GM21367 (cell line): ENCODE data around the gene CPZ.
"Not testable (repeated sequence)": the region's sequence is repeated elsewhere in the genome, so short reads cannot be mapped to it uniquely, and the experiment has no call there.

ENCODE experiments used
- ATAC-seq: cut with Tn5 transposase; IDR thresholded peaks from one replicate; pipeline ENCODE4 v1.9.1; 2021; ENCODE audit not compliant: unreplicated experiment

The CPZ gene

DNA sequence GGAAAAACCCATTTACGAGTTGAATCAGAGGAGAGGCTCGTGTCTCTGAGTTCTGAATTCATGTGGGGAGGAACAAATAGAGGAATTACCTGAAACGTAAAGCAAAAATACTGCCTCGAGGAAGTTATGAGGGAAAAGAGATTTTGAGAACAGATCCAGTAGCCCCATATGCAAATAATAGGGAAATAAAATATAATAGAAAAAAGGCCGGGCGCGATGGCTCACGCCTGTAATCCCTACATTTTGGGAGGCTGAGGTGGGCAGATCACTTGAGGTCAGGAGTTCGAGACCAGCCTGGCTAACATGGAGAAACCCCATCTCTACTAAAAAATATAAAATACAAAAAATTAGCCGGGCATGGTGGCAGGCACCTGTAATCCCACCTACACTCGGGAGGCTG, 42.2 kb downstream of the CPZ start:
- ATAC-seq = not testable (repeated sequence)

DNA sequence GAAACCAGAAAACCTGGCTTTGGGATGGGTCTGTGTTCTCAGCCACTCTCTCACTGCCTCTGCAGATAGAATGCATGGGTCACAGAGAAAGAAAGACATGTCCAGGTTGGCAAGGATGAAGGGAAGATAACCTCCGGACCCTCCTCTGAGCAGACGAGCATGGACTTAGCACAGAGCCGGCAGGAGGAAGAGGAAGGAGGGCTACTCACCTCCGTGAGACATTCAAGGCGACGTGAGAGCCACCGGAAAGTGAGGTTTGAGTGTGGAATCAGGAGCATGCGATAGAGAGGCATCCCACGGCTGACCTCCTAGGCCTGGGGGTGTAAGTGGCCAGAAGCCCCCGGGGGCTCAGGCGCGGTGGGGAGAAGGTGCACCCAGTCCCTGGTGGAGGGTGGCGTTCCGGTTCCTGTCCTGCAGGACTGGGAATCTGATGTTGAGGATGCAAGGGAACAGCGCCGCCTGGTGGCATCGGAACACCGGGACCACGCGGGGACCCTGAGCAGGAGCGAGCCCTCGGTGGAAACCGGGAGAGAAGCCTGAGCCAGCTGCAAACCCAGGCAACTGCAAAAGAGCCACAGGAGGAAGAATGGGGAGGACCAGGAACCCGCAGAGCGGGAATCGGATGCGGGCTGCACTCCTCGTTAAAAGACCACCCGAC, 43.5 kb downstream of the CPZ start:
- not testable (repeated sequence) for ATAC-seq

DNA sequence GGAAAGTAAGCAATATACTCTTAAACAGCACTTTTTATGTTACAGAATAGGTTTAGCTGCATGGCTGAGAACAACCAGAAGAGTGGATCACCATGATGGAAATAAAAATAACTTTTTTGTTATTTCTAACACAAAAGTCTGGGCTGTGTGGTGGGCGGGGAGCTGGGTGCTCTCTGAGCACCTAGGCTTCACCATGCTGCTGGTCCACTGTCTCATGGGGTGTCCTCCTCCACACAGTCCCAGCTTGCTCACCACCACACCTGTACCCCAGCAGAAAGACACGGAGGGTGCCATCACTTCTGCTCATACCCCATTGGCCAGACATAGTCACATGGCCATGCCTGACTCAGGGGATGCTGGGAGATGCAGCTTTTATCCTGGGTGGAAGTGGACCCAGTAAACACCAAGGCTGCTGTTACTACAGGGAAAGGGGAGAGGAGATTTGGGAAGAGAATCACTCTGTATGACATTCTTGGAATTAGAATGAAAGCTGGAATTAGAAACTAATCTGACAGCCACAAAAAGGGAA, 45.0 kb downstream of the CPZ start:
- ATAC-seq = no peak

DNA sequence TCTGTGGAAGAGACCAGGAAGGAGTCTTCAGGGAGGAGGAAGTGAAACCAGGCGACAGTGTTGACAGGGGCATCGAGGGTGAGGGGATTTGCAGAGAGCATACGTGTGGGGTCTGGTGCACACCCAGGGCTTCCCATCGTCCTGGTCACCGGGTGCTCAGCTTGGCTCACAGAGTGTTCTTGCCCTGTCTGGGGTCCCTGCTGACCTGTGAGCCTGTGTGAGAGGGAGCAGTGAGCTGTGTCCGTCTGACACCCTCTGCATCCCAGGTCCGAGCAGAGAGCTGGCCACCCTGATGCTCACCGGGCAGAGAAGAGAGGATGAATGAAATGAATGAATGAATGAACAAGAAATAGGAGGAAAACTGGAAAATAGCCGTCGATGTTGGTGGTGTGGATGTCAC, 46.5 kb downstream of the CPZ start:
- ATAC-seq = no peak

DNA sequence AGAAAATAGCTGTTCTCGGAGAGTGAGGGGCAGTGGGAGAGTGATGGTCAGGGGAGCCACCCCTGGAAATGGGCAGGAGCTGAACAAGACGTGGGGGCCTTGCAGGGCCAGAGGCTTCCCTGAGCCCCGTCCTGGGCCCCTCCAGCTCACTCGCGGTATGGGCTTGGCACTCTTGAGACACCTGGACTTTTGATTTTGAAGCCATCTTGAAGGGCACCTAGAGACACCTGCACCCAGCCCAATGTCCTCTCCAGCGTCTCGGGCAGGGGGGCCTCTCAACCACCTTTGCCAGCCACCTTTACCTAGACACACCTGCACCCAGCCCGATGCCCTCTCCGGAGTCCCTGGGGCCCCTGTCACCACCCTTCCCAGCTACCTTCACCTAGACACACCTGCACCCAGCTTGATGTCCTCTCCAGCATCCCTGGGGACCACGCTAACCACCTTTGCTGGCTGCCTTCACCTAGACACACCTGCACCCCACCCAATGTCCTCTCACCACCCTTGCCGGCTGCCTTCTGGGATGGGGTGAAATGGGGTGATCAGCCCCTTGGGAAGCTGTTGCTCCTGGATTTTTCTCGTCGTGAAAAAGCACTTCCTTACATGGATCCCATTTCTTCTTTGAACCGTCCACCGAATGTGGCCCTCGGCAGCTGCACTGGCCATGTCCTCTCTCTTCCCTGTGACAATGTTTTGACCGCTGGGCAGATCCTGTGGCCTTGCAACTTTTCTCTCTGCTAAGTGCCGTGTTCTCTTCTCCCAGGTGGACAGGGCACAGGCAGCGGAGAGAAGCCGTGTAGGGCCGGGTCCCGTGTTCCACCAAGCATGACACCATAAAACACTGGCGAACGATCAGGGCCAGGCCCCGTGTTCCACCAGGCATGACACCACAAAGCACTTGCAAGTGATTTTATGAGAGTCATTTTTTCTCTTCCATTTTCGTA, 47.5 kb downstream of the CPZ start:
- no peak for ATAC-seq

DNA sequence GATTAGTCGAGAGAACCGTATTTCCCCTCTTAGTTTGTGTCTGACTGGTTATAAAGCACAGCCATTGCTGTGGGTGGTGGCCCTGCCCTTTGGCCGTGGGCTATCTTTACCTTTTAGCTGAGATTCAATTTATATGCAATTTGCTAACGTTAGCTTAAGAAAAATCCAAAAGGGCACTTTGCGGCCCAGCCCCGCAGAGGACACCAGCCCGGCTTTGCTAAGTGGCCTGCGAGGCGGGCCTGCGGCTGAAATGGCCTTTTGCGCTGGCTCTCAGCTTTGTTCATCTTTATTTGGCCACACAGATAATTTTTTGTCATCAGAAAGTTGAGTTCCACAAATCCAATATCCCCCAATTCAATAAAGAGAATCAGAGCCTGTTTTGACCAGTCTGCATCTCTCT, 48.3 kb downstream of the CPZ start:
- no peak for ATAC-seq

DNA sequence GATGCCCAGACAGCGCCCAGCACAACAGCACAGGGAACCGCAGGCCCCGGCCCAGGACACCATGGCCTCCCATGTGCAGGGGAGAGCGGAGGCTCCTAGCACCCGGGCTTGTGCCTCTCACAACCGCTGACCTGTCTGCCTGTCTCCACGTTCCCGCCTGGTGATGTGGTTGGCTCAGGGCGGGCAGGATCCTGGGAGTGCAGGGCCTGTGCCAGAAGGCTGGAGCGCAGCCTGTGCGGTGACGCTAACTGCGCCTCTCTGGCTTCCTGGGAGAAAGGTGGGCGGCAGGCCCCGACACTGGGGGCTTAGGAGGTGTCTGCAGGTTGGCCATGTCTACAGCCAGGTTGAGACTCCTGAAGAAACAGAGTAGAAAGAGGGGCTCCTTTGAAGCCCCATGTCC, 48.7 kb downstream of the CPZ start:
- no peak for ATAC-seq

DNA sequence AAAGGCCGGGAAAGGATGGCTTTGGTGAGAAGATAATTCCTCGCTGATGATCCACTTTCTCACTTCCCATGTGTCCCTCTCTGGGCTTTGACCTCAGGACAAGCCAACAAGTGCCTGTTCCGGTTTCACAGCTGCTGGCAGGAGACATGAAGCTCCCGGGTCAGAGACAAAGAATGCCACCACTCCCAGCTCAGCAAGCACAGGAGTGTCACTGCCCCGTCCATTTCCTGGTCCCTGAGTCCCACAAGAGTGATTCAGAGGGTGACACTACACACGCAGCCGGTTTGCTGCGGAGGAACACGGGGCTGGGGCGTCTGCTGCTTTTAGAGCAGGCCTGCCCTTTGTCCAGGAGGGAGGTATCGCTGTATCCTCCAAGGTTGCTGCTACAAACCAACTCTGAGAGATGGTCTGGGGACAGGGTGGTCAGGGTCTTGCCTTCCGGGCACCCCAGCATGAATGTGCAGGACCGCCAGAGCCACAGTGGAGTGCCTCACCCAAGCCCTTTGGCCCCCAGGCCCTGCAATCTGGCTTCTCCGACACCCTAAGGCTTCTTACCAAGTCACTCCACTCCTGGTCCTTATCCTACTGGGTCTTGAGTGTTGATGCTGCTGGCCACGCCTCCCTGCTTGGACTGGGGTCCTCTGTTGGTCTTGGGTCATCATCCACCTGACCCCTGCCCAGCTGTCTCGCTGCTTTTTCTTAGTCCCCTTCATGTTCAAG, 49.5 kb downstream of the CPZ start:
- no peak for ATAC-seq

DNA sequence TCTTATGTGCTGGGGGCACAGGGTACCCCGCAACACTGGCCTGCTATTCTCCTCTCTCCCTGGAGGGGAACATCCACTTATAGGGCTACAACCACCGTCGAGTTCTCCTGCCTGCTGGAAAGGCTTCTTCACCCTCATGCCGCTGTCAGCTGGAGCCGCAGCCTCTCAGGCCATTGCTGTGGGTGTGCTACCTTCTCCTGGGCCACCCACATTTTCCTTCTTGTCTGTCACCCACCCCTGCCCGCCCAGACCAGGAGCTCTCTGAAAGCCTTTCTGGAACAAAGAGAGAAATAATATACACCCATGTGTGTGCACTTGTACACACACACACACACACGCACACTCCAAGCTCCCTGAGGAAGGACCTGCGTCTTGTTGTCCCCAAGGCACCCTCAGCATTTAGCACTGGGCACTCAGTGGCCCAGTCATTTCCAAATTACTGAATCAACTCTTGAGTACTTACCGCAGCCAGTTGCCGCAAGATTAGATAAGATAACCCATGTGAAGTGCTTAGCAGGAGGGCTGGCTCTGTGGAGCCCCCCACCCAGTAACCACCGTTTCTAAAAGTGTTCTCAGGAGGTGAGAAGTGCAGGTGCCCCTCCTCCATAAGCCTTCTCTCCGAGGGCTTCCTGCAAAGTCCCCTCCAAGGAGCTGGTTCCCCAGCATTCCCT, 50.2 kb downstream of the CPZ start:
- ATAC-seq = no peak

DNA sequence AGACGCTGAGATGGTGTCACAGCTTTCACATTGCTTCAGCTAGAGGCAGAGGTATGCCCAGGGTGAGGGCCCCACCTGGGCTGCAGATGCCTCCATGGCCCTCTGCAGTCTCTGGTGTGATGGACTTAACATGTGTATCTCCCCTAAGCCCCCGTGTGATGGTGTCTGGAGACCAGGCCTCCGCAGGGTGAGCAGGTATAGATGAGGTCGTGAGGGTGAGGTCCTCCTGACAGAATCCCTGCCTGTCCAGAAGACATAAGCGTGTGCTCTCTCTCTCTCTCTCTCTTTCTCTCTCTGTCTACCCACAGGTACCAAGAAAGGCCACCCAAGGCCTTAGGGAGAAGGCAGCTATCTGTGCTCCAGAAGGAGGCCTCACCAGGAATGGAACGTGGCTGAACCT, 50.9 kb downstream of the CPZ start:
- no peak for ATAC-seq

DNA sequence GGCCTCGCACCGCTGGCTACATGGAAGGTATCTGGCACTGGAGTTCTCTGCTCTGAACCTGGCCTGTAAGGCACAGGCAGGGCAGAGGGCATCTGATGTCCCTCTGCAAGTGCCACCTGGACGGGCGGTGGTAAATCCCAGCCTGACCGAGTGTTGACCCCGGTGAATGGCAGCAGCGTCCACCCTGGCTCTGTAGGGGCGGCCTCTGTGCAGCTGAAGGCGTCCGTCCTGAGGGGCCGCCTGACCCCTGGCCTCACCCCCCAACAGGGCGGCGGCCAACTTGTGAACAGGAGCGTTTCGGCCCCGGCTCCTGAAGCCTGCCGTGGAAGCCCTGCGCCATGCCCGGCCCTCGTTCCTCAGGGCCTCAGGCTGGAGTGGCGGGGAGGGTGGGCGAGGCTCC, 51.4 kb downstream of the CPZ start:
- no peak for ATAC-seq

DNA sequence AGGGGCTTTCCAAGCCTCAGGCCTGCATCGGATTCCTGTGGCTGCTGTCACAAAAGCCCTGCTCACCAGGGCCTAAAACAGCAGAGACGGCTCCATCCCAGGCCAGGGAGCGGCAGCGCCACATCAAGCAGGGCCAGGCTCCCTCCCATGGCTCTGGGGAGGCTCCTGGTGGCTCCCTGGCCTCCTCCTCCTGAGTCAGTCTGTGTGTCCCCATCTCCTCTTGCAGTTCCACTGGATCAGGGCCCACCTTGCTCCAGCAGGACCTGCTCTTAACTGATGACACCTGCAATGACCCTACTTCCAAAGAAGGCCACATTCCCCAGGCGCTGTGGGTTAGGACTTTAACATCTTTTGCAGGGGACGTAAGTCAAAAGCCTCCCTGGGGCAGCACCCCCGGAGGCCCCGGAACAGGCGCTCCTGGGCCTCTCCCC, 51.9 kb downstream of the CPZ start:
- ATAC-seq = no peak

DNA sequence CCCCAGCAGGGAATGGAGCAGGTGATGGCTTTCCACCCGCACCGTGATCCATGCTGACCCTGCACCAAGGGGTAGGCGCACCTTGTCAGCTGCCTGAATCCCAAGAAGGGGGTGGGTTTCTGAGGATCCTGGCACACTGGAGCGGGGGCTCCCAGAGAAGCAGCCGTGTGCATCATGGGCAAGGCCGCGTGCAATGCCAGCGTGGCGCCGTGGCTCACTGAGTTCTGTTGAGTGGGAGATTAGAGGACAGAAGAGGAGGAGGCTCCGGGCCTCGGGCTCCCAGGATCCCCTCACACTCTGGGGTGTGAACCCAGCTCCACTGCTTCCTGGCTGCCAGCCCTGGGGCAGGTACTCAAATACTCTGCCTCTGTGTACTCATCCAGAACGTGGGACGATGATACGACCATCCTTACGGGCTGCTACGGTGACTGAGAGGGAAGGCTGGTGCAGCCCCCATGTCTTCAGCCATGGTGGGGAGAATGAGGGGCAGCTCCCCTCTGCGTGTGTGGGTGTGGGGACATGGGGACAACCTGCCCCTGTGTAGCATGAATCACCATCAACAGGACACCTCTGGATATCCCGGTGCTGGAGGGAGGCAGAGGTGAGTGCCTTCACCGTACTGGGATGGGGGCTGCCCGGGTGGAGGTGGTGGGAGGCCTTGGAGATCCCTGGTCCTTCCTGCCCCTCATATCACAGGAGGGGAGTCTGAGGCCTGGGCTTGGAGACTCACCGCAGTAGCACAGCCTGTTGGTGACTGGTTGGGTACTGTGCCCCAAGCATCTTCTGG, 52.6 kb downstream of the CPZ start:
- ATAC-seq = no peak

DNA sequence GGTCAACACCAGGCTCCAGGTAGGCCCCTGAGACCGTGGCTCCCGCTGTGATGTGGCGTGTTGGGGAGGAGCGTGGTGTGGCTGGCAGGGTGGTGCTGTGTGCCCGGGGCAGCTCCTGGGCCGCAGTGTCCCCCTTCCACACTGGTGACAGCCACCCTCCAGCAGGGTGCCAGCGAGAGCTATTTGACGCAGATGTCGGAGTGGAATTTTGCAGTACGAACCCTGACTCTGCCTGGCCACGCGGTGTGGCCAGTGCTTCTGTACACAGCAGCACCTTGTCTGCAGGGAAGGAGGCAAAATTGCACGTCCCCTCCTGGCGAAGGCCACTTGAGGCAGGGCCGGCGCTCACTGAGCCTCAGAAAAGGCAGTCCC, 53.2 kb downstream of the CPZ start:
- no peak for ATAC-seq

DNA sequence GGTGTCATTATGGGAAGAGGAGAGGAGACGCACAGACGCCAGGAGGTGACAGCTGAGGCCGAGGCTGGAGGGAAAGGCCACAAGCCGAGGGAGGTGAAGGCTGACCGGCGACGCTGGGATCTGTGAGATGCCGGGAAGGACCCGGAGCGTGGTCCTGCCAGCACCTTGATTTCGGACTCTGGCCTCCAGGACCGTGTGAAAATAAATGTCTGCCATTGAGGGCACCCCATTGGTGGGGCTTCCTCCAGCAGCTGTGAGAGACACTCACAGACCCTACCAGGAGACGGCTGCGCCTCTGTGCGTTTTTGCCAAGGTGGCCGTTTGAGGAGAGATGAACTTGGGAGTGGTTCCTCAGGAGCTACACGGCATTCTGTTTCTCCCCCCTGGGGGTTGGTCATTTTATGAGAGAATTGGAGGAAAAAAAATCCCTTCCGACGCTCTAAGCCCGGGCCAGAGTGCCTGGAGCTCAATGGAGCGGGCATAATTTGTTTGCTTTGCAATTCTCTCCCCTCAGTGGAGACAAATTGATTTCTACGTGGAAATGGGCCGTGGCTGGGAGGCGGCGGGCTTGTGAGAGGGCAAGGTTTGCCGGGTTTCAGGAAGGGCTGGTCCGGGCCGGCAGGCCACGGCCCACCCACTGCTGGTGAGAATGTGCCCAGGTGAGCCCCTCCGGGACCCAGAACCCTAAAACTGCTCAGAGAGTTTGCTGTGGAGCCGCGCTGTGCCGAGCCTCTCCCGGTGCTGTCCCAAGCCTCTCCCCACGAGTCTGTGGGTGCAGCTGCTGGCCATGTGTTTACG, 53.9 kb downstream of the CPZ start:
- no peak for ATAC-seq

DNA sequence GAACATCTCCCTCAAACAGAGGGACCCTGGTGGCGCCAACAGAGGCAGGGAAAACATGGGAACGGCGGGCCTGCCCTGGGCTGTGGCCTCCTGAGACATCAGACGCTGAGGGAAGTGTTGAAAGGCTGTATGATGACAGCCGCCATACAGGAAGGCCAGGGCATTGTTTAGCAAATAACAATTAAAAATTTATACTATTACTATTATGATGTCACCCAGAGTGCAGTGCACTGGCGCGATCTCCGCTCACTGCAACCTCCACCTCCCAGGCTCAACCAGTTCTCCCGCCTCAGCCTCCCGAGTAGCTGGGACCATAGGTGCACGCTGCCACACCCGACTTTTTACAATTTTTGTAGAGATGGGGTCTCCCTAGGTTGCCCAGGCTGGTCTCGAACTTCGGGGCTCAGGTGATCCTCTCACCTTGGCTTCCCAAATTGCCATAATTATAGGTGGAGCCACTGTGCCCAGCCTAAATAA, 54.6 kb downstream of the CPZ start:
- ATAC-seq = no peak

DNA sequence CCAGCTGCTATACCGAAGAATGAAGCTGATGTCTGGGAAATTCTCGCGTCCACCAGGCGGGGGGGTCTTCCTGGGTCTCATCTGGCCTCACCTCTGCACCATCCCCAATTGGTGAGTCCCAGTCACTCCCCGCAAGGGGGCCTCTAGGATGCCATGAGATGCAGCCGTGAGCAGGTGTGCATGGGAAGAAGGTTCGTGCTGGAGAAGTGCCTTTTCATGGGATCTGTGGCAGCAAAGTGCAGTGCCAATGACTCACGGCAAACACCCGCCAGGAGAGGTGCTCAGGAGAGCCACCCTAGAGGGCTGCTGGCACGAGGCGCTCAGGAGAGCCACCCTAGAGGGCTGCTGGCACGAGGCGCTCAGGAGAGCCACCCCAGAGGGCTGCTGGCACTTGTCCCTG, 55.1 kb downstream of the CPZ start:
- no peak for ATAC-seq

DNA sequence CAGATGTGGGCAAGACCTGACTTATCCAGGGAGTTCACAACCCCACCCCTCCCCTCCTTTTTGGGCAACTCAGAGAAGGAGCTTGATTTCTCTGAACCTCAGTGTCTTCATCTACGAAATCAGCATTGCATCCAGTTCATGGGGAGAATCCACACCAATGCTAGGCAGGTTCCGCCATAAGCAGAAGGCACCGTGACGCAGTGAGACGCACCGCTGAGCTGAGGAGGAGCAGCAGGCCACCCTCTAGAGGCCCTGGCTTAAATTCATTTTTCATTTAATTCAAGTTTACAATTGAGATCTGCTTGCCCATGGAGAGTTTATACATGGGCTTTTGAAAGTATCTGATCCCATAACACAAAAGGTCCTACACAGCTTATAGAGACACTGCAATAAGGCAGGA, 55.7 kb downstream of the CPZ start:
- ATAC-seq = no peak
